Activated CD8-positive, alpha-beta T cell treated with anti-CD3 and anti-CD28 coated beads, Interleukin-2, amount 10 ng/mL, durations not matched to agents 7 days and 5 days (primary cell): ENCODE data around the gene LIPC. TPM values are rescaled to one million over a fixed set of nuclear protein-coding genes. Genes with fewer than 3 reads are reported as not detected.

Experiments used
- ATAC-seq: fragments of 150-1000 bp; cut with Tn5 transposase; one replicate; pipeline ENCODE4 v1.10.0; 2021; ENCODE audit warnings: moderate library complexity
- CTCF ChIA-PET: fragments of 350-600 bp; sonication (Branson Sonifier 250); formaldehyde crosslinking; loops from one replicate; lab custom pipeline; 2021; ENCODE audit warnings: antibody characterized with exemption; lab: Charles Lee
- POLR2A ChIA-PET: fragments of 350-600 bp; sonication (Branson Sonifier 250); formaldehyde crosslinking; loops from one replicate; lab custom pipeline; 2021; ENCODE audit warnings: antibody characterized with exemption; lab: Charles Lee
- DNase-seq: peaks from one replicate; pipeline ENCODE4 v3.0.0-alpha.2; 2020
- H3K27ac Mint-ChIP-seq: one replicate; pipeline ENCODE4 v1.8.0; 2021; ENCODE audit warnings: mild to moderate bottlenecking, mixed read lengths
- H3K27me3 Mint-ChIP-seq: one replicate; pipeline ENCODE4 v1.8.0; 2021; ENCODE audit warnings: low read depth, mixed read lengths
- H3K36me3 Mint-ChIP-seq: one replicate; pipeline ENCODE4 v1.8.0; 2021; ENCODE audit warnings: low read depth, mixed read lengths
- H3K4me1 Mint-ChIP-seq: one replicate; pipeline ENCODE4 v1.8.0; 2021; ENCODE audit warnings: low read depth, mixed read lengths
- H3K4me3 Mint-ChIP-seq: one replicate; pipeline ENCODE4 v1.8.0; 2021; ENCODE audit warnings: mild to moderate bottlenecking, mixed read lengths
- H3K9me3 Mint-ChIP-seq: one replicate; pipeline ENCODE4 v1.8.0; 2022; ENCODE audit warnings: mixed read lengths; ENCODE audit not compliant: insufficient read depth
- total RNA-seq, 2 experiments: library from RNA; stranded (reverse); gene quantifications; one replicate each; pipeline ENCODE4 v1.2.3, GENCODE V29; 2021

The LIPC gene
- total RNA-seq, 2 experiments from 2014 or later, result 4.1 to 4.4 TPM

GRCh38 chr15:58535337-58535736 lies 103.5 kb downstream of the LIPC start:
- ChIA-PET CTCF (interaction anchor here (1.8 kb wide), 1 partner anchor 10 kb away, joined by 5 read pairs; no protein-coding TSS in a partner anchor), POLR2A (no interaction called here)
- Mint-ChIP-seq H3K27me3 (peaks cover 12% of the 10 kb centered on the region), H3K9me3 (no peaks in the 10 kb centered on the region), H3K4me3 (no peak overlapping the region), H3K27ac (no peak overlapping the region), H3K4me1 (peaks cover 4% of the 10 kb centered on the region), H3K36me3 (peaks cover 1% of the 10 kb centered on the region)
- no peak for ATAC-seq
- no peak for DNase-seq

- peaks cover 12% of the 10 kb centered on the region for H3K27me3 Mint-ChIP-seq
- no peaks in the 10 kb centered on the region for H3K9me3 Mint-ChIP-seq
- H3K36me3 Mint-ChIP-seq, result peaks cover 1% of the 10 kb centered on the region
- DNase-seq (no peak), ATAC-seq (no peak)
- no peak overlapping the region for H3K27ac Mint-ChIP-seq
- no peak overlapping the region for H3K4me3 Mint-ChIP-seq
- CTCF ChIA-PET, result interaction anchor here (1.8 kb wide), 1 partner anchor 9 kb away, joined by 5 read pairs; no protein-coding TSS in a partner anchor
- peaks cover 4% of the 10 kb centered on the region for H3K4me1 Mint-ChIP-seq
- POLR2A ChIA-PET, result no interaction called here
Measured at GRCh38 chr15:58535894-58536293, 104.1 kb downstream of the LIPC start.

GRCh38 chr15:58536414-58536813 lies 104.6 kb downstream of the LIPC start:
- peaks cover 4% of the 10 kb centered on the region for H3K4me1 Mint-ChIP-seq
- H3K4me3 Mint-ChIP-seq, result no peak overlapping the region
- ATAC-seq, result no peak
- POLR2A ChIA-PET, result no interaction called here
- DNase-seq, result no peak
- no peaks in the 10 kb centered on the region for H3K9me3 Mint-ChIP-seq
- no peak overlapping the region for H3K27ac Mint-ChIP-seq
- H3K36me3 Mint-ChIP-seq, result peaks cover 1% of the 10 kb centered on the region
- CTCF ChIA-PET, result interaction anchor here (1.8 kb wide), 1 partner anchor 8 kb away, joined by 5 read pairs; no protein-coding TSS in a partner anchor
- H3K27me3 Mint-ChIP-seq, result peaks cover 12% of the 10 kb centered on the region

GRCh38 chr15:58537033-58537432 lies 105.2 kb downstream of the LIPC start:
- ChIA-PET POLR2A (no interaction called here), CTCF (no interaction called here)
- DNase-seq, result no peak
- Mint-ChIP-seq H3K27ac (no peak overlapping the region), H3K36me3 (no peaks in the 10 kb centered on the region), H3K9me3 (no peaks in the 10 kb centered on the region), H3K4me3 (no peak overlapping the region), H3K4me1 (peaks cover 6% of the 10 kb centered on the region), H3K27me3 (peaks cover 12% of the 10 kb centered on the region)
- ATAC-seq, result no peak

- DNase-seq, result no peak
- Mint-ChIP-seq H3K4me3 (no peak overlapping the region), H3K4me1 (peaks cover 8% of the 10 kb centered on the region), H3K27ac (no peak overlapping the region), H3K27me3 (peaks cover 9% of the 10 kb centered on the region), H3K36me3 (peaks cover under 1% of the 10 kb centered on the region), H3K9me3 (no peaks in the 10 kb centered on the region)
- CTCF ChIA-PET, result interaction anchor here (1.3 kb wide), 1 partner anchor 21 kb away, joined by 3 read pairs; no protein-coding TSS in a partner anchor
- ATAC-seq, result no peak
- POLR2A ChIA-PET, result no interaction called here
Measured at GRCh38 chr15:58538225-58538727, 106.5 kb downstream of the LIPC start.

- Mint-ChIP-seq H3K4me3 (no peak overlapping the region), H3K9me3 (no peaks in the 10 kb centered on the region), H3K27ac (no peak overlapping the region), H3K36me3 (peaks cover 2% of the 10 kb centered on the region), H3K4me1 (peaks cover 7% of the 10 kb centered on the region), H3K27me3 (peaks cover 9% of the 10 kb centered on the region)
- ATAC-seq, result no peak
- ChIA-PET CTCF (interaction anchor here (1.3 kb wide), 1 partner anchor 21 kb away, joined by 3 read pairs; no protein-coding TSS in a partner anchor), POLR2A (interaction anchor here (1.0 kb wide), 1 partner anchor 212 kb away, joined by 3 read pairs; no protein-coding TSS in a partner anchor)
- no peak for DNase-seq
Measured at GRCh38 chr15:58538901-58539300, 107.1 kb downstream of the LIPC start.

GRCh38 chr15:58539548-58539947 lies 107.8 kb downstream of the LIPC start:
- Mint-ChIP-seq H3K27me3 (peaks cover 9% of the 10 kb centered on the region), H3K4me1 (peaks cover 10% of the 10 kb centered on the region), H3K4me3 (no peak overlapping the region), H3K27ac (no peak overlapping the region), H3K9me3 (no peaks in the 10 kb centered on the region), H3K36me3 (peaks cover 2% of the 10 kb centered on the region)
- CTCF ChIA-PET, result interaction anchor here (1.3 kb wide), 1 partner anchor 22 kb away, joined by 3 read pairs; no protein-coding TSS in a partner anchor
- ATAC-seq (no peak), DNase-seq (no peak)
- POLR2A ChIA-PET, result interaction anchor here (1.0 kb wide), 1 partner anchor 211 kb away, joined by 3 read pairs; no protein-coding TSS in a partner anchor

GRCh38 chr15:58541410-58542087 lies 109.8 kb downstream of the LIPC start:
- Mint-ChIP-seq H3K36me3 (peaks cover 11% of the 10 kb centered on the region), H3K9me3 (no peaks in the 10 kb centered on the region), H3K4me3 (no peak overlapping the region), H3K27ac (no peak overlapping the region), H3K4me1 (peaks cover 30% of the 10 kb centered on the region), H3K27me3 (no peaks in the 10 kb centered on the region)
- DNase-seq, result no peak
- ChIA-PET POLR2A (no interaction called here), CTCF (no interaction called here)
- ATAC-seq, result no peak

GRCh38 chr15:58543664-58544335 lies 112.0 kb downstream of the LIPC start:
- peak overlapping the region; percentile 44 for H3K27ac Mint-ChIP-seq

GRCh38 chr15:58544756-58545155 lies 113.0 kb downstream of the LIPC start:
- Mint-ChIP-seq H3K9me3 (no peaks in the 10 kb centered on the region), H3K36me3 (peaks cover 16% of the 10 kb centered on the region), H3K27ac (peak overlapping the region; percentile 97), H3K27me3 (no peaks in the 10 kb centered on the region), H3K4me3 (peak overlapping the region; percentile 18), H3K4me1 (peaks cover 38% of the 10 kb centered on the region)
- CTCF ChIA-PET, result interaction anchor here (0.9 to 2.0 kb wide), 4 partner anchors 9 to 151 kb away, joined by 4 to 5 read pairs (median 4); no protein-coding TSS in a partner anchor
- DNase-seq (no peak), ATAC-seq (peak; percentile 5)
- POLR2A ChIA-PET, result interaction anchor here (1.1 to 1.4 kb wide), 3 partner anchors 27 to 226 kb away, joined by 3 to 5 read pairs (median 4); partner anchors contain the start of gene MINDY2

More at GRCh38 chr15:58543664-58544335, 112.0 kb downstream of the LIPC start:
- no peak for ATAC-seq
- Mint-ChIP-seq H3K27me3 (no peaks in the 10 kb centered on the region), H3K4me1 (peaks cover 38% of the 10 kb centered on the region), H3K4me3 (no peak overlapping the region), H3K36me3 (peaks cover 16% of the 10 kb centered on the region), H3K9me3 (no peaks in the 10 kb centered on the region)
- DNase-seq, result no peak
- CTCF ChIA-PET, result interaction anchor here (1.3 kb wide), 1 partner anchor 85 kb away, joined by 3 read pairs; no protein-coding TSS in a partner anchor
- POLR2A ChIA-PET, result no interaction called here

GRCh38 chr15:58545307-58546065 lies 113.7 kb downstream of the LIPC start:
- Mint-ChIP-seq H3K27me3 (no peaks in the 10 kb centered on the region), H3K9me3 (no peaks in the 10 kb centered on the region), H3K36me3 (peaks cover 20% of the 10 kb centered on the region), H3K4me1 (peaks cover 45% of the 10 kb centered on the region), H3K27ac (peak overlapping the region; percentile 97), H3K4me3 (peak overlapping the region; percentile 47)
- DNase-seq (peak; percentile 88), ATAC-seq (peak; percentile 97)
- CTCF ChIA-PET, result interaction anchor here (0.9 to 2.0 kb wide), 6 partner anchors 10 to 152 kb away, joined by 3 to 5 read pairs (median 4); no protein-coding TSS in a partner anchor
- POLR2A ChIA-PET, result interaction anchor here (1.0 to 1.4 kb wide), 4 partner anchors 11 to 226 kb away, joined by 3 to 5 read pairs (median 4); partner anchors contain the start of gene MINDY2
